ENCODE measurements around the gene MACROH2A2. TPM values are rescaled to one million over a fixed set of nuclear protein-coding genes. Genes with fewer than 3 reads are reported as not detected.

Gene MACROH2A2
- total and polyA plus RNA-seq, 2 of the 13 experiments (the other 11 are each of a cell fraction or from before 2014, with no cell fraction given), result 9.8 to 43.1 TPM

DNA sequence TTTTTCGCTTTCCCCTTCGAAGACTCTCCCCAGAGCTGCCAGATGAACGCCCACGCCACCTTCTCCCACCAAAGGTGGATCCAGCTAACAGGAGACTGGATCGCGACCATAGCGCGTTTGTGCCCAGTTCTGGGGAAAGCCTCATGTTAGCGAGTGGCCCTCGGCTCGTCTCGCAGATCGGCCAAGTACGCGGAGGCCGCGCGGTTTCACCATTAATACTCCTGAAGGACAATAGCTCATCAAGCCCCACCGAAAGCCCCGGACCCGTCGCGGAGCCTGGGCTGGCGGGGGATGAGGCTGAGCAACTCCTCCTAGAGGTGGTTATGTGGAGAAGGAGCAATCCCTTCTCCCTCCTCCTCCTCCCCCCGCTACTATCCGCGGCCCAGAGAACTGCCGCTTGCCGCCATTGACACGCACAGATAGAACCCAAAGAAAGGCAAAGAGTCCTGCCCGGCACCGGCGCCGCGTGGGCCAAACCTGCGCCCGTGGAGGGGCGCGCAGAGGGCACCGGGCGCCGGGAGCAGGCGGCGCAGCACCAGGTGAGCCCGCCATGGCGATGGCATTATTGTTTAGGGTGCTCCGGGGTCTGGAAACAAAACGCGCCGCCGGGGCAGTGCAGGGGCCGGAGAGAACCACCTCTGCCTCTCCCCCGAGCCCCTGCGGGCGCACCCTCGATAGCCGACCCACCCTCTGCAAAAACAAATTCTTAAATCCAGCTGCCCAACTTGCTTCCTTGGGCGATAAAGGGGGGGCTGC, at the start of gene MACROH2A2 (continued):
- TF ChIP-seq, protein P1, sequence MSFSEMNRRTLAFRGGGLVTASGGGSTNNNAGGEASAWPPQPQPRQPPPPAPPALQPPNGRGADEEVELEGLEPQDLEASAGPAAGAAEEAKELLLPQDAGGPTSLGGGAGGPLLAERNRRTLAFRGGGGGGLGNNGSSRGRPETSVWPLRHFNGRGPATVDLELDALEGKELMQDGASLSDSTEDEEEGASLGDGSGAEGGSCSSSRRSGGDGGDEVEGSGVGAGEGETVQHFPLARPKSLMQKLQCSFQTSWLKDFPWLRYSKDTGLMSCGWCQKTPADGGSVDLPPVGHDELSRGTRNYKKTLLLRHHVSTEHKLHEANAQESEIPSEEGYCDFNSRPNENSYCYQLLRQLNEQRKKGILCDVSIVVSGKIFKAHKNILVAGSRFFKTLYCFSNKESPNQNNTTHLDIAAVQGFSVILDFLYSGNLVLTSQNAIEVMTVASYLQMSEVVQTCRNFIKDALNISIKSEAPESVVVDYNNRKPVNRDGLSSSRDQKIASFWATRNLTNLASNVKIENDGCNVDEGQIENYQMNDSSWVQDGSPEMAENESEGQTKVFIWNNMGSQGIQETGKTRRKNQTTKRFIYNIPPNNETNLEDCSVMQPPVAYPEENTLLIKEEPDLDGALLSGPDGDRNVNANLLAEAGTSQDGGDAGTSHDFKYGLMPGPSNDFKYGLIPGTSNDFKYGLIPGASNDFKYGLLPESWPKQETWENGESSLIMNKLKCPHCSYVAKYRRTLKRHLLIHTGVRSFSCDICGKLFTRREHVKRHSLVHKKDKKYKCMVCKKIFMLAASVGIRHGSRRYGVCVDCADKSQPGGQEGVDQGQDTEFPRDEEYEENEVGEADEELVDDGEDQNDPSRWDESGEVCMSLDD (CRISPR knock-in tag; IDR thresholded peaks at IDR 0.05; ENCODE audit: borderline replicate concordance), result no peak; the same call in 1 of the 2 replicates
- TF ChIP-seq FOXK1 (CRISPR knock-in tag; IDR thresholded peaks at IDR 0.05; ENCODE audit: borderline replicate concordance, low read depth) (peak; percentile 36; the same call in 1 of the 2 replicates), ZNF83 (CRISPR knock-in tag; IDR thresholded peaks at IDR 0.05; ENCODE audit: borderline replicate concordance) (no peak), ZMYM2 (CRISPR knock-in tag; IDR thresholded peaks at IDR 0.05) (no peak), CBX5 (CRISPR knock-in tag; IDR thresholded peaks at IDR 0.05; ENCODE audit: borderline replicate concordance) (0 out of 2 replicates have a peak, but pooled peaks have one; percentile 31), HOXA9 (CRISPR knock-in tag; IDR thresholded peaks at IDR 0.05; ENCODE audit: borderline replicate concordance) (no peak), NONO (IDR thresholded peaks at IDR 0.05) (no peak), NONO (CRISPR knock-in tag; conservative IDR thresholded peaks at IDR 0.05) (peak; percentile 47; the same call in 1 of the 2 replicates), ZIK1 (CRISPR knock-in tag; IDR thresholded peaks at IDR 0.05; ENCODE audit: borderline replicate concordance, low read depth) (no peak), TBX3 (IDR thresholded peaks at IDR 0.05; ENCODE audit: borderline replicate concordance) (no peak), ATF7-NPFF (CRISPR knock-in tag; IDR thresholded peaks at IDR 0.05; ENCODE audit: low read depth) (no peak), EHMT2 (IDR thresholded peaks at IDR 0.05; ENCODE audit: borderline replicate concordance, low read depth, low read length) (no peak), HOXA5 (CRISPR knock-in tag; IDR thresholded peaks at IDR 0.05) (peak; percentile 24; the same call in 1 of the 2 replicates), ZNF430 (CRISPR knock-in tag; IDR thresholded peaks at IDR 0.05) (peak; percentile 27; the same call in 1 of the 2 replicates), BRD4 (CRISPR knock-in tag; IDR thresholded peaks at IDR 0.05) (no peak), CAMTA2 (CRISPR knock-in tag; IDR thresholded peaks at IDR 0.05; ENCODE audit: borderline replicate concordance) (0 out of 2 replicates have a peak, but pooled peaks have one; percentile 65), ZNF225 (CRISPR knock-in tag; IDR thresholded peaks at IDR 0.05) (0 out of 2 replicates have a peak, but pooled peaks have one; percentile 40), POLR2AphosphoS2 (IDR thresholded peaks at IDR 0.05; ENCODE audit: low read depth, low read length) (no peak), PRMT3 (CRISPR knock-in tag; IDR thresholded peaks at IDR 0.05; ENCODE audit: borderline replicate concordance, low read depth) (no peak), ZNF713 (CRISPR knock-in tag; IDR thresholded peaks at IDR 0.05) (0 out of 2 replicates have a peak, but pooled peaks have one; percentile 74), TCF12 (IDR thresholded peaks at IDR 0.05) (no peak), TCF12 (CRISPR knock-in tag; IDR thresholded peaks at IDR 0.05) (0 out of 2 replicates have a peak, but pooled peaks have one; percentile 13), LCORL (IDR thresholded peaks at IDR 0.05) (no peak), LCORL (CRISPR knock-in tag; IDR thresholded peaks at IDR 0.05) (peak; percentile 59), ZNF510 (CRISPR knock-in tag; IDR thresholded peaks at IDR 0.05; ENCODE audit: low read depth) (no peak)
- TF ChIP-seq, protein P2, sequence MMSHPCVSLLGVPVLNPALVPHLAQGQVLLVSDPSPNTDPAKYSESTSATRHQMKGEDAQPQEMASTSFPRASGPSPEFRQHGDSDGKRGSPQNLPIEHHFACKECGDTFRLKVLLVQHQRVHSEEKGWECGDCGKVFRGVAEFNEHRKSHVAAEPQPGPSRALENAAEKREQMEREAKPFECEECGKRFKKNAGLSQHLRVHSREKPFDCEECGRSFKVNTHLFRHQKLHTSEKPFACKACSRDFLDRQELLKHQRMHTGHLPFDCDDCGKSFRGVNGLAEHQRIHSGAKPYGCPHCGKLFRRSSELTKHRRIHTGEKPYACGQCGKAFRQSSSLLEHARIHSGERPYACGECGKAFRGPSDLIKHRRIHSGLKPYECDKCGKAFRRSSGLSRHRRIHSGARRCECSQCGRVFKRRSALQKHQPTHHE (CRISPR knock-in tag; IDR thresholded peaks at IDR 0.05; ENCODE audit: borderline replicate concordance), result no peak; the same call in 1 of the 2 replicates
- TF ChIP-seq, protein P3, sequence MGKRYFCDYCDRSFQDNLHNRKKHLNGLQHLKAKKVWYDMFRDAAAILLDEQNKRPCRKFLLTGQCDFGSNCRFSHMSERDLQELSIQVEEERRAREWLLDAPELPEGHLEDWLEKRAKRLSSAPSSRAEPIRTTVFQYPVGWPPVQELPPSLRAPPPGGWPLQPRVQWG (CRISPR knock-in tag; IDR thresholded peaks at IDR 0.05; ENCODE audit: borderline replicate concordance, low read depth), result no peak
